Thyroid gland (tissue), 4 donors: ENCODE results near the gene BRDT.

Experiments
- POLR2A ChIP-seq, 2 donors: fragments of 450-650 bp; IDR thresholded peaks; one replicate each; pipeline ENCODE4 v1.6.1; 2017; ENCODE audit warnings: antibody characterized with exemption in 2 of 2, mild to moderate bottlenecking in 2 of 2, moderate library complexity in 1 of 2
- TF ChIP-seq, protein P1 (sequence below), 6 experiments: fragments of 200-600 bp in 3 of 6; fragments of 450-650 bp in 3 of 6; sonication (generic) in 3 of 6; IDR thresholded peaks; one replicate each; pipeline ENCODE4 v1.5.1; 2016 to 2019; ENCODE audit warnings: antibody characterized with exemption in 6 of 6, mild to moderate bottlenecking in 2 of 6, inconsistent platforms in 1 of 6, moderate library complexity in 1 of 6

DNA sequence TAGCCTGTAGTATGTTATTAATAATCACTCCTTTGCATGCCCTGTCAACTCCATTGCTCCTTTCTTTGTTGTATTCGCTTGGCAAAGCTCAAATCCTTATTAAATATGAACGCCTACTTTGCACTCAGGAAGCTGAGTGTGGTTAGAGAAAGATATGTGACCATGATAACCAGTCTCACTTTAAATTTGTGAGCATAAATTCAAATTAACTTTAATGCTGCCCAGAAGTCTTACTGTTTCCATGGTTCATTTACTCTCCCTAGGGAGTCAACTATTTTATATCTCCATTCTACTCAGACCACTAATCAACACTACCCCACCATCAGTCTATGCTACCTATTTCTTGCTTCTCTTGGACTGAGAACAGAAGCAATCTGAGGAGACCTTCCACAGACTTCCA is 68.5 kb downstream of the BRDT start:
- TF ChIP-seq, protein P1, sequence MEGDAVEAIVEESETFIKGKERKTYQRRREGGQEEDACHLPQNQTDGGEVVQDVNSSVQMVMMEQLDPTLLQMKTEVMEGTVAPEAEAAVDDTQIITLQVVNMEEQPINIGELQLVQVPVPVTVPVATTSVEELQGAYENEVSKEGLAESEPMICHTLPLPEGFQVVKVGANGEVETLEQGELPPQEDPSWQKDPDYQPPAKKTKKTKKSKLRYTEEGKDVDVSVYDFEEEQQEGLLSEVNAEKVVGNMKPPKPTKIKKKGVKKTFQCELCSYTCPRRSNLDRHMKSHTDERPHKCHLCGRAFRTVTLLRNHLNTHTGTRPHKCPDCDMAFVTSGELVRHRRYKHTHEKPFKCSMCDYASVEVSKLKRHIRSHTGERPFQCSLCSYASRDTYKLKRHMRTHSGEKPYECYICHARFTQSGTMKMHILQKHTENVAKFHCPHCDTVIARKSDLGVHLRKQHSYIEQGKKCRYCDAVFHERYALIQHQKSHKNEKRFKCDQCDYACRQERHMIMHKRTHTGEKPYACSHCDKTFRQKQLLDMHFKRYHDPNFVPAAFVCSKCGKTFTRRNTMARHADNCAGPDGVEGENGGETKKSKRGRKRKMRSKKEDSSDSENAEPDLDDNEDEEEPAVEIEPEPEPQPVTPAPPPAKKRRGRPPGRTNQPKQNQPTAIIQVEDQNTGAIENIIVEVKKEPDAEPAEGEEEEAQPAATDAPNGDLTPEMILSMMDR (IDR thresholded peaks at IDR 0.05), result no peak
- TF ChIP-seq POLR2A (IDR thresholded peaks at IDR 0.05), result no peak
